ENCODE data around the gene MTLN.
A peak's percentile ranks its signal among the peaks of the same experiment; 100 is the strongest.
"Not testable (repeated sequence)": the region's sequence is repeated elsewhere in the genome, so short reads cannot be mapped to it uniquely, and the experiment has no call there.

Gene MTLN, protein sequence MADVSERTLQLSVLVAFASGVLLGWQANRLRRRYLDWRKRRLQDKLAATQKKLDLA

DNA sequence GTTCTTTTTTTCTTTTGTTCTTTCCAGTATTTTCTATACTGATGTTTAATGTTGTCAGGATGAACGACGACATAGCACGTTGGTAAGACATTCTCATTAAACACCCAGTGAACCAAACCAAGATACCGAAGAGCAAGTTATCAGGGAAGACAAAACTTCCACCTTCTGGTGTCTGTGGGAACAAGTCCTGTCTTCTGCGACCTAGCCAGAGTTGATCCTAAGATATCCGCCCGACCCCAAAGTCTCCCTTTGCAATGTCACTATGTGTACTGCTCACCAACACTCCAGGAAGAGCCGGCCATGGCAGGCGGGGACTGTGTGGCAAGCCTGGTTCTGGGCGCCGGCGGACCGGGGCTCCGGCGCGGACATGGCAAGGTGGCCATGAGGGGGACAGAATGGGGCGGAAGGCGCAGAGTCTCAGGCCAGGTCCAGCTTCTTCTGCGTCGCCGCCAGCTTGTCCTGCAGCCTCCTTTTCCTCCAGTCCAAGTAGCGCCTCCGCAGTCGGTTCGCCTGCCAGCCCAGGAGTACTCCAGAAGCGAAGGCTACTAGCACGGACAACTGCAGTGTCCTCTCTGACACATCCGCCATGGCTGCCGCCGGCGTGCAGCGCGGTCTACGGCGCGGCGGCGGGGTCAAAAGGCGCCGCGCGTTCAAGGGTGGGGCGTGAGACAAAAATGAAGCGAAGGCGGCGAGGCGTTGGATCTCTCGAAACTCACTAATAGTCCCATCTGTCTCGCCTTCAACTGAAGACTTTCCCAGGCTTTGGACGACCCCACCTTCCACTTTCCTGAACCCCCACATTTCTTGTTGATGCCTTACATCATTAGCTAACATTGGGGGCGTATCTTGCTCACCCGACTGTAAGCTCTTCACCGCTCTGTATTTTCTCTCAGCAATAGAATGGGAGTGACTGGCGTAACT, at the start of gene MTLN:
MTLN (minus strand) TSS at position 610 of the 921 bp plus-strand sequence; CDS start at position 588, 22 bp downstream.
- peak; percentile 79 for DNase-seq (ENCODE audit: low spot score)

DNA sequence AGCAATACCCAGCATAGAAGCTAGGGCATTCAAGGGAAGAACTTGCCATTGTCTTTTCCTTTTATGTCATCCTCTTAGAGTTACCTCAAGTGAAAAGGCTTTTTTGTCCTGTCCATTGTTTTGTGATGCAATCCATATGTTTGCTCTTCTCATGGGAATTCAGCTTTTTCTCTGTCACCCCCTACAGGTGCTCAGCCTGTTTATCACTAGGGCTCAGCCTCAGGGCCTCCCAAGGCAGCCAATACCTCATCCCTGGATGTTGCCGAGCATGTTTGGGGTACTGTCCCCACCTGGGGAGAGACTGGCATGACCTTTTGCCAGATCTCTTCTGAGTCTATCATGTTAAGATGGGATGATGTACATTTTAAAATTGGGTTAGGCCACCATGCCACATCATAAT, 49.6 kb upstream of the MTLN start:
- not testable (repeated sequence) for DNase-seq (ENCODE audit: low spot score)

DNA sequence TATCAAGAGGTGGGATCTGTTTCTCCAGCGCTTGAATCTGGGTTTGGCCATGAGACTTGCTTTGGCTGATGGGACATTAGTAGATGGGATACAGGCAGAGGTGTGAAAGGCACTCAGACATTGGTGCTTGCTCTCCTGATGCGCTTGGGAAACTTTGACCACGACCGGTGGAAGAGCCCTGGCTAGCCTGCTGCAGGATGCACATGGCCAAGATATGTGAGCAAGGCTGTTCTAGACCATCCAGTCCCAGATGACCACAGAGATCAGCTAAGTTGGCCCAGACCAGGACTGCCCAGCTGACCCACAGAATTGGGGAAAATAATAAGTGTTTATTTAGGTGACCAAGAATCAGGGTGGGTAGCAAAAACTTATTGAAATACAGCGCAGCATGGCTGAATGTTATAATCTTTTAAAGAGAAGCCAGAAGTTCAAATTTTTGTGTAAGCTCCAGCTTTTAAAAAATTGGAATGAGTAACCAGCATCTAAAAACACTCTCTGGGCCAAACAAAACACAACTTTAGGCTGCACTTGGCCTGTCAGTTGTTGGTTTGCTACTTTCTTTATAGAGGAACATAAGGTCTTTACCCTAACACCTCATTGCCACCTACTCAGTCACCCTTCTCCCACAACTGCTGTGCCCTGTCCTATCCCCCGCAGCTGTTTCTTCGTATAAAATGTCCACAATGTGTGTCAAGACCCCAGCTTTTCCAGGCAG, 35.9 kb upstream of the MTLN start:
- DNase-seq (ENCODE audit: low spot score): not testable (repeated sequence)

DNA sequence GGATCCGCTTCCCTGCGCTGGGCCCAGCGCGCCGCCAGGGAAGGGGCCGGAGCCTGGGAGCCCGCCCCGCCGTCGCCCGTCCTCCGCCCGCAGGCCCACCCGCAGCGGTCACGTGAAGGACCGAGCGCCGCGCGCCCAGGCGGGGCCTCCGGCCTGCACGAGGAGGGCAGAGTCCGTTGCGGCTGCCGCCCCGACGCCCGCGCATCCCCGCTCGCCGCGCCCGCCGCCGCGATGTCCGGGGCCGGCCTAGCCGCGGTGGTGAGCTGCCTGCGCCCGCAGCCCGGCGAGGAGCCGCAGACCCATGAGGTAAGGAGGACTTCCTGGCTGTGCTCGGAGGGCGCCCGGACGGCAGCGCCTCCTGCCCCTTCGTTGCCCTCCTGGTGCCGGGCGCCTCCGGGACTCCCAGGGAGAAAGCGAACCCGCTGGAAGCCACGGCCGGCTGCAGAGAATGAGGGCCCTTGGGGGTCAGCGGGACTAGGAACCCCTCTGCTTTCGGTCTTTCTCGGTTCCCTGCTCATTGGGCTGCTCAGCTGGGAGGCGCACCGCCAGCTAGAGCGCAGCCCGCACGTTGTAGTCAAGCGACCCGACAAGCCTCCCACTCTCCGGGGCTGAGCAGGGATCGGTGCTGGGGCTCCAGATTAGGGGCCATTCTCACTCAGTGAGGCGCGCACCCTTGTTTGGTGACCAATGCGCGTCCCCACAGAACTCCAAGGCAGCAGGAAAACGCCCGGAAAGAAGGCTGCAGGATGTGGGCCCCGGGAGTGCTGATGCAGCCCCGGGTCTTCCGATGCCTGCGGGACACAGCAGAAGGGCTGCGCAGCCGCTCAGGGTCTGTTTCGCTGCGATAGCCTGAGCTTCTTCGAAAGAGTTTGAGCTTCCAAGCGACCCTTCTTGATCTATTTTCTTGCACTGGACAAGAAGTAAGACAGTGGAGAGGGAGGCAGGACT, 33.4 kb upstream of the MTLN start:
- not testable (repeated sequence) for DNase-seq (ENCODE audit: low spot score)

DNA sequence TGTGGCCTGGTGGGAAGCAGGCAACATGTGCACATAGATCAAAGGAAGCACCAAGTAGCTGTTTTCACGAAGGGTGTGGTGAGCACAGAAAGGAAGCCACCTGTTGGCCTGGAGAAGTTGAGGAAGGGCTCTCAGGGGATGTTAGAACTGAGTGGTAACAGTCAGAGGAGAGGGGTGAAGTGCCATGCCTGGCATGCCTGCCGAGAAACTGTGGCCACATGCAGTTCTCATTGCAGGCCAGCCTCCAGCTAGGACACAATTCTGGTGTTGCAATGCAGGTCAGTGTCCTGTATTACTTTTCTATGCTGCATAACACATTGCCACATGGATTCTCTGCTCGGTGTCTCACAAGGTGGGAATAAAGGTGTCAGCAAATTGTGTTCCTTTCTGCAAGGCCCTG, 30.9 kb upstream of the MTLN start:
- not testable (repeated sequence) for DNase-seq (ENCODE audit: low spot score)

DNA sequence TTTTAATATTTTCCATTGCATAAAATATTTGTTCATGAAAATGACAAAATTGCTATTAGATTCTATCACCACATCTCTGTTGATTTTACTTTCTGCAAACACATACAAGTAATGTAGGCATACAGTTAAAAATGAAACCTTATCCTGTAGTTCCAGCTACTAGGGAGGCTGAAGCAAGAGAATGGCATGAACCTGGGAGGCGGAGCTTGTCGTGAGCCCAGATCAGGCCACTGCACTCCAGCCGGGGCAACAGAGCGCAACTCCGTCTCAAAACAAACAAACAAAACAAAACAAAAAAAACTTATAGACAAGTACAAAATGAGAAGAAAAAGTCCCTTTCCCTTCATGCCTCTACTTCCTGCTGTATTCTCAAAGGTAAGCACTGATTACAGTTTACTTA, 22.2 kb upstream of the MTLN start:
- DNase-seq (ENCODE audit: low spot score): not testable (repeated sequence)

DNA sequence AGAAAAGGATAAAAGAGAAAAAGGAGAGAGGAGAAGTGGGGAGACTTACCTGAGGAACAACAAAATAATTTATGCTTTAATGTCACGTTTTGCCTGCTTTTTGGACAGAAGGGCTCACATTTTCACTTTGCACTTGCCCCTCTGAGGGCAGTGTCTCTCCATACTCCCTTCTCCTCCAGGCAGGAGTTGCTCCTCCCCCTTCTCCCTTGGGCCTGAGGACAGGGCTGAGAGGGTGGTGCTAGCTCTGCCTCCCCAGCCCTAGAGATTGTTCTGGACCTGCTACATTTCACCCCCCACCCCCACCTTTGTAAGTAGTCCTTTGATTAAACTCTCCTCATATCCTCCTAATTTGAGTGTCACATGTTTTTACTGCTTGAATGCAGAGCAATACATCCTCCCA, 17.5 kb upstream of the MTLN start:
- DNase-seq (ENCODE audit: low spot score): not testable (repeated sequence)

DNA sequence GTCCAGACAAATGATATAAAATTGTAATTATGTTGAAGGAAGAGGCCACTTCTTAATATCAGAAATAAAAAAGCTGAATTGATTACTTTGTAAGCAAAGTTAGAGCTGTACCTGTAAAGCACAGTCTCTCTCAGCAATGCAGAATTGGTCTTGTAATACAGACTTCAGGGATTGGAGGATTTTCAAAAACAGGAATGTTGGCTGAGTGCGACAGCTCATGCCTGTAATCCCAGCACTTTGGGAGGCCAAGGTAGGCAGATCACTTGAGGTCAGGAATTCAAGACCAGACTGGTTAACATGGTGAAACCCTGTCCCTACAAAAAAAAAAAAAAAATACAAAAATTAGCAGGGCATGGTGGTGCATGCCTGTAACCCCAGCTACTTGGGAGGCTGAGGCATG, 10.3 kb upstream of the MTLN start:
- DNase-seq (ENCODE audit: low spot score): not testable (repeated sequence)

DNA sequence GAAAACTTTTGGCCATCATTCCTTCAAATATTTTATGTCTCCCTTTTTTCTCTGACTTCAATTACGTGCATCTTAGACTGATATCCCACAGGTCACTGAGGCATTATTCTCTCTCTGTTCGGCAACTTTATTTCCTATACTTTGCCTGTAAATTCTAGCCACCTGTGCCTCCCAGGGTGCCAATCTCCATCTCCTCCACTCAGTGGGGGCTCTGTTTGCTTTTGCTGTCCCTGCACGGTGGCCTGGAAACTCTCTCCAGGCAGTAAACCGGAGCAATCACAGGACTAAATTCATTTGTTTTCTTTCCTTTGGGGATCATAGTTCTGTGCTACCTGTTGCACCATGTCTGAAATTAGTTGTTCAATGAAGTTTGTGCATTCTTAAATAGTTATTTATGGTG, 9.6 kb upstream of the MTLN start:
- no peak for DNase-seq (ENCODE audit: low spot score)

DNA sequence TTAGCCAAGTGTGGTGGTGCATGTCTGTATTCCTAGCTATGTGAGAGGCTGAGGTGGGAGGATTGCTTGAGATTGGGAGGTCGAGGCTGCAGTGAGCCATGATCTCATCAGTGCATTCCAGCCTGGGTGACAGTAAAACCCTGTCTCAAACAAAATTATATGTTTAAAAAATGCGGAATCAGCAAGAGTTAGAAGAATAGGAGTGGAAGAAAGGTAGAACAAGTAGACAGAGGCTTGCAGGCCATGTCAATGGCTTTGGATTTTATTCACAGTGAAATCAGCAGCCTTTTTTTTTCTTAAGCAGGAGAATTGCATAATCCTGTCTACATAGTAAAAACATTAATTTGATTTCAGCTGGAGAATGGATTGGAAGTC, 7.8 kb upstream of the MTLN start:
- no peak for DNase-seq (ENCODE audit: low spot score)

DNA sequence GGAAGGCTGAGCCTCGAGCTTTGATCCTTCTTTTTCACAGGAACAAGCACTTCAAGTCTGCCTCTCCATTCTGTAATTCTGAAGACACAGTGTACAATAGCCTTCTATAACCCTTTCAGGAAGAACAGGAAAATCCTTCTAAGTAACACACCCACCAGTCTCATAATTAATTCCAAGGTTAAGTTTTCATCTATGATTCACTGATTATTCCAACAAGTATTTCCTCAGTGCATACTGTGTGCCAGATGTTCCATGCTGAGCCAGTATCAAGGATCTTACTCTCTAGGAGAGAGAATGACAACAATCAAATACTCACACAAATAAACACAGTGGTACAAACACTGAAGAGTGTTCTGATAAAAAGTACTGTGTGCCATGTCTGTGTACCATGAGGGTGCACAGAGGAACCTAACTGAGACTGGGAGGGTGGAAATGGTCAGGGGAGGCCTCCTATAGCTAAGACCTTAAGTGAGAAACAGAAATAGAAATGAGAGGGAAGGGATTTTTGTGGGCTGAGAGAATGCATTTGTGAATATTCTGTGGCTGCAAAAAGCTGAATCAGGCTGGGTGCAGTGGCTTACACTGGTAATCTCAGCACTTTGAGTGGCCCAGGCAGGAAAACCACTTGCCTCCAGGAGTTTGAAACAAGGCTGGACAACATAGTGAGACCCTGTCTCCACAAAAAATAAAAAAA, 7.3 kb upstream of the MTLN start:
- no peak for DNase-seq (ENCODE audit: low spot score)

DNA sequence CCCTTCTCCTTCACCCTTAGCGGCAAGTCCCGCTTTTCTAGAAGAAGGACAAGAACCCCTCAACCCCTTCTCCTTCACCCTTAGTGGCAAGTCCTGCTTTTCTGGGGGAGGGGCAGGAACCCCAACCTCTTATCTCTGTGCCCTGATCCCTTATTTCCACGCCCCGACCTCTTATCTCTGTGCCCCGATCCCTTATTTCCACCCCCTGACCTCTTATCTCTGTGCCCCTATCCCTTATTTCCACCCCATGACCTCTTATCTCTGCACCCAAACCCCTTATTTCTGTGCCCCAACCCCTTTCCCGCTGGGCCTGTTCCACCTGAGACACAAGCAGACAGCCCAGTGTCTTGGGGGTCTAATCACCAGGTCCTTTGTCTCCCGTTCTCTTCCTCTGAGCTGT, 6.5 kb upstream of the MTLN start:
- DNase-seq (ENCODE audit: low spot score): not testable (repeated sequence)

DNA sequence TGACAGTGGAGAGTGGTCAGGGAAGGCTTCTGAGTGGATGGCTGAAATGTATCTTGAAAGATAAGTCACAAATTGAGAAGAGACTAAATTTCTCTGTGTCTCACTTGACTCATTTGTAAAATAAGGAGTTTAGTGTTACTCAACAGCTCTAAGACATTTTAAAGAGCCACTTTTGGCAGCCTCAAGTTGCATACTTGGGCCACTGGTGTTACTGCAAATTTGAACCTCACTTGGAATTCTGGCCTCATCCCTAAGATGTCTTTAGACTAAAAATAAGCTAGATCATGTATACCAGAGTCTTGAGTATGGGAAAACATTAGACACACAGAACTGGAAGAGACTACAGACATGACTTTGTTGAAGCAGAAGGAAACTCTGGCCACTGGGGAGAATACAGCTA, 4.5 kb upstream of the MTLN start:
- no peak for DNase-seq (ENCODE audit: low spot score)

DNA sequence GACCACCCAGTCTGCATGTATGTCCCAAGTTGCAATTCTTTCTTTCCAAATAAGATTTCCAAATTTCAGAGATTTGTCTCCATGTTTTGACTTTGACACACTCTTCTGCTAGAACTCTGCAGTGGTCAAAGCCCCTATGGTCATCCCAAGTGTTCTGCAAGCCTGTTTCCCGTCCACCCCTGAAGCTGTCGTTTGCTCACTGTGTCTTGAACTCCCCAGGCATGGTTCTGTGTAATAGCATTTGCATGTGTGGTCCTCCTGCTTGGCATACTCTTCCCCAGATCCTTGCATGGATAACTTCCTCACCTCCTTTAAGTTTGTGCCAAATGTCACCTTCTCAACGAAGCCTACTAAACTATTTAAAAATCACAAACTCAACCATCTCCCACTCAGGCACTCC, 3.9 kb upstream of the MTLN start:
- DNase-seq (ENCODE audit: low spot score): no peak

DNA sequence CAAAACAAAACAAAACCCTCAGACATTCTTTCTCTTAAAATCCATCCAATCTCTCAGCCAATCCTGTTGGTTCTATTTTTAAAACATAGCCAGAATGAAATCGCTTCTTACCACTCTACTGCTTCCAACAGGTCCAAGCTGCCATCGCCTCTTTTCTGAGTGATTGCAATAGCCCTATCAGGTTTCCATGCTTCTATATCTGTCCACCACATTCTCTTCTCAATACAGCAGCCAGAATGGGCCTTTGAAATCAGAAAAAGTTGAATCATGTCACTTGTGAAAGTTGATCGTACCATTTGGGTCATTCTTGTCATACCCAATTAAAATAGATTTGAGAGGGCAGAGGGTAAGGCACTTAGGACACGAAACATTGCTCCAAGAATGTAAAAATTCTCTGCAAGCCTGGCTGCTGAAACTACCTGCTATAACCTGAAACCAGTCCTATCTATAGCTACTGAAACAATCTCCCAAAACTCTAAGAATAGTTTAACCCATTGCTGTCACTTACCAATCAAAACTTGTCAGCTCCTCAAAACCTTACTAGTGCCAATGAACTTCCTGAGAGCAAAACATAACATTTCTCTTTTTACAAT, 3.3 kb upstream of the MTLN start:
- no peak for DNase-seq (ENCODE audit: low spot score)

DNA sequence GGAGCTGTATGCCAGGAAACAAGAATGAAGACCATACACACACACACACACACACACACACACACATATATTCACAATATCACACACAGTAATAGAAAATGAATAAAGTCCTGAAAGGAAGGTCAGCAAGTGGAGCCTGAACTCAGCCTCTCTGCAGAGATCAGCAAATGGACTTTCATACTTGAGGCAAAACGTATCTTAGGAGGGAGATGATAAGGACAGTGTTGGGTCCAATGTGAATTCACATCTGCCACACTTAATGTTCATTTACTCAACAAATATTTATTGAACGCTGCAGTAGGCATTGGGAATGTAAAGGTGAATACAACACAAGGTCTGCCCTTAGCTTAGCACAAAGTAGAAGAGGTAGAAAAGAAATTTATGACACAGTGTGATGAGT, 2.7 kb upstream of the MTLN start:
- DNase-seq (ENCODE audit: low spot score): no peak

DNA sequence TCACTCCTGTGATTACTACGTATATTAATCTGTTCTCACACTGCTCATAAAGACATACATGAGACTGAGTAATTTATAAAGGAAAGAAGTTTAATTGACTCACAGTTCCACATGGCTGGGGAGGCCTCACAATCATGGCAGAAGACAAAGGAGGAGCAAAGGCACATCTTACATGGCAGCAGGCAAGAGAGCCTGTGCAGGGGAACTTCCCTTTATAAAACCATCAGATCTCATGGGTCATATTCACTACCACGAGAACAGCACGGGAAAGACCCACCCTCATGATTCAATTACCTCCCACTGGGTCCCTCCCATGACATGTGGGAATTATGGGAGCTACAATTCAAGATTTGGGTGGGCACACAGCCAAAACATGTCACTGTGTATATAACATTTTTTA, 1.2 kb upstream of the MTLN start:
- not testable (repeated sequence) for DNase-seq (ENCODE audit: low spot score)

DNA sequence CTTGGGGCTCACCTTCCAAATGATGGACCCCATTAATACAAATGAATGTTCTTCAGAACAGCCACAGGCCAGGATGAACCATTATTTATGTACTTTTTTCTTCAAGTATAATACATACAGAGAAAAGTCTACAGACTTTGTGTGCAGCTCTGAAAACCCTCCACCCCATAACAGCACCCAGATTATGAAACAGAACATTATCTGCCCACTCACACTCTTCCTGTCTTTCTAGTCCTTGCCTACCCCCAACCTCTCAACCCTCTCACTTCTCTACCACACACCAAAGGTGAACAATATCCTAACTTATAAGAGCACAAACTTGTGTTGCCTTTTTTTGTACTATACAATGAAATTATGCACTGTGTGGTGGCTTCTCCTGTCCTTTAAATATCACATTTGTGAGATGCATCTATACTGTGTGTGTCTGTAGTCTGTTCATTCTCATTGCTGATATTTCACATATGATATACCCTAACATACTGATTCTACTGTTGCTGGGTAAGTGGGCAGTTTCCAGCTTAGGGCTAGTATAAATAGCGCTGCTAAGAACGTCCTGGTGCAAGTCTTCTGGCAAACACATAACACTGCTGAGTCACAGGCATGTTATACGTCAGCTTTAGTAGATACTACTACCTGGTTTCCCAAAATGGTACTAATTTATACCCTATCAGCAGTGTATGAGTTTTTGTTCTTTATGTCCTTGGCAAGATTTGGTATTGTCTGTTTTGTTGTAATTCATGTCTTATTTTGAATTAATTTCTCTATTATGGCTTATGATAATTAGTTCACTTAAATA, 6.5 kb downstream of the MTLN start:
- DNase-seq (ENCODE audit: low spot score): no peak

DNA sequence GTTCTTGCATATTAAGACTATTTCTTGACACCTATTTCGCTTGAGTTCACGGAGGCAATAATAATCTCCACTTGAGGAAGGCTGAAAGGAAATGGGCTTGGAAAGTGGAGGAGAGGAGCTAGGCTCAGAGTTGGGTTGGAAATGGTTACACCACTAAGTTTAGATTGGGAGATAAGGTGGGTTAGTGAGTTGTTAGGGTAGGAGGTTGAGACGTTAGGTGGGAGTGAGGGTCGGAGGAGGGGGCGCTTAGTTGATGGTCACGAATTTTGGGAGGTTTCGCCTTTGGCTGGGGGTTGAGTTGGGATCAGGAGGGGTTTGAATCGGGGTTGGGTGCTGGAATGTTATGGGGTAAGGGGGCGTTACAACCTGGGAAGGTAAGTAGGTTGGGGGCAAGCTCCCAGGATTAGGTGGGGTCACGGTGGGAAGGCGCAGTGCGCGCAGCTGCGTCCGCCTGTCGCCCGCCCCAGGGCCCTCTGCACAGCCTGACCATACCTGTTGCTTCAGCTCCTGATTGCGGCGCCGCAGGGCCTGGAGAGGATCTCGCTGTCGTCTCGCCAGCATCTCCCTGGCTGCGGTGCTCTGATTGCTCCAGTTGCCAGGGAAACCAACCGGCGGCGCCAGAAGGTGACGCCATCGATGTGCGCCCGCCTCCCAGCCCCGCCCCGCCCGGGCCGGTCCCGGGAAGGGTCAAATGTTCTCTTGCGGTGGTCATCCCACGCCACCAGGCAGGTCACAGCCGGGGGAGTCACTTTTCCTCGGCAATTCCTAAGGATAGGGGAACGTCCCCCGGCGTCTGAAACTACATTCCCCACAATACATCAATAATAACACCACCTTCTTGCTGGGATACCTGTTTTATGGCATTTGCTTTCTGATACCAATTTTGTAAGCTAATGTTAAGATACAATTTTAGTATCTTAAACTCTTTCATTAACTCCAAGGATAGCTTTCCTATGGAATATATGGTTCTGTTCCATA, 7.7 kb downstream of the MTLN start, which contains the start of gene NPHP1:
NPHP1 (minus strand) TSS at position 606 of the 978 bp plus-strand sequence; CDS start at position 561, 45 bp downstream.
- peak; percentile 88 for DNase-seq (ENCODE audit: low spot score)
